Hematopoietic multipotent progenitor cell (in vitro differentiated cells): ENCODE measurements around the gene NFE2L1. TPM values are rescaled to one million over a fixed set of nuclear protein-coding genes. Genes with fewer than 3 reads are reported as not detected.

Experiments used
- DNase-seq, 3 donors: peaks; one replicate each; pipeline ENCODE4 v3.0.0-alpha.2; 2011 to 2015; ENCODE audit warnings: low read depth in 2 of 3, low spot score in 2 of 3
- small RNA-seq: library from RNA; depleted of rRNA; stranded (forward); fragments of <200 nt; gene quantifications from one replicate; pipeline ENCODE3, GENCODE V24; 2012
- total RNA-seq: library from RNA; depleted of rRNA; stranded (reverse); fragments of >200 nt; gene quantifications from one replicate; pipeline ENCODE4 v1.2.3, GENCODE V29; 2012

NFE2L1 gene
- total RNA-seq, 1 donor: 39.0 TPM

DNA sequence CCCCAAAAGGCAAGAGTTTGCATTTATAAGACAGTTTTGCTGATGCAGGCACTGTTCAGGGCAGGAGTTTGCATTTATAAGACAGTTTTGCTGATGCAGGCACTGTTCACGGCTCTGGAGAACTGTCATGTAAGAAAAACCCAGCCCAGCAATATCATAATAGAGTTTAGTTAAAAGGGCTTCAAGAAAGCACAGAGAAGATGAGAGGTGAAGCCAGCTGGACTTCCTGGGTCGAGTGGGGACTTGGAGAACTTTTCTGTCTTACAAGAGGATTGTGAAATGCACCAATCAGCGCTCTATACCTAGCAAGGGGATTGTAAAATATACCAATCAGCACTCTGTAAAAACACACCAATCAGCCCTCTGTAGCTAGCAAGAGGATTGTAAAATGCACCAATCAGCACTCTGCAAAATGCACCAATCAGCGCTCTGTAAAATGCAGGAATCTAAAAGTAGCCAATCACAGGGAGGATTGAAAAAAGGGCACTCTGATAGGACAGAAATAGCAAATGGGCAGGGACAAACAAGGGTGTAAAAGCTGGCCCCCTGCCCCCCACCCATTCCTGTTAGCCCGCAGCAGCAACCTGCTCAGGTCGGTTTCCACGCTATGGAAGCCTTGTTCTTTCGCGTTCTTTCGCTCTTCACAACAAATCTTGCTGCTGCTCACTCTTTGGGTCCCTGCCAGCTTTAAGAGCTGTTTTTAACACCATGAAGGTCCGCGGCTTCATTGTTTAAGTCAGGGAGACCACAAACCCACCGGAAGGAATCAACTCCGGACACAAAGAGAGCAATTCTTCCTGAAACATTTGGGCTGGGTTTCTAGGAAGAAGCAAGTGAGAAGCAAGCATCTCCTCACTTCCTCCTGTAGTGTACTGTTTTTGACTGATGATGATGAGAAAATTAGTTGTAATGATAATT lies 54.9 kb downstream of the NFE2L1 start:
- peak in 2 of 3 donors; percentile 75 to 90 for DNase-seq

DNA sequence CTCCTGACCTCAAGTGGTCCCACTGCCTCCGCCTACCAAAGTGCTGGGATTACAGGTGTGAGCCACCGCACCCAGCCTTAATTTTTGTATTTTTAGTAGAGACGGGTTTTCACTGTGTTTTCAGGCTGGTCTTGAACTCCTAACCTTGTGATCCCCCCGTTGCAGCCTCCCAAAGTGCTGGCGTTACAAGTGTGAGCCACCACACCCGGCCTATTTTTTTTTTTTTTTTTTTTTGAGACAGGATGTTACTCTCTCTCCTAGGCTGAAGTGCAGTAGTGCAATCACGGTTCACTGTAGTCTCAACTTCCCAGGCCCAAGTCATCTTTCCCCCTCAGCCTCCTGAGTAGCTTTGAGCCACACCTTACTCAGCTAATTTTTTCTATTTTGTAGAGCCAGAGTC lies 56.3 kb downstream of the NFE2L1 start:
- no peak for DNase-seq

DNA sequence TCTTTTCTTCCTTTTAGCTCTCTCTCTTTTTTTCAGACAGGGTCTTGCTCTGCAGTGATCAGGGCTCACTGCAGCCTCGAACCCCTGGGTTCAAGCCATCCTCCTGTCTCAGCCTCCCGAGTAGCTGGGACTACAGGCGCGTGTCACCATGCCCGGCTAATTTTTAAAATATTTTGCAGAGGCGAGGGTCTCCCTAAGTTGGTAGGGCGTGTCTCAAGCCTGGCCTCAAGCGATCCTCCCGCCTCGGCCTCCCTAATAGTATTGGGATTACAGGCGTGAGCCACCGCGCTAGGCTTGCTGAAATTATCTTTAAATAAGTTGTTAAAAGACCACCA lies 58.6 kb downstream of the NFE2L1 start:
- DNase-seq: no peak

DNA sequence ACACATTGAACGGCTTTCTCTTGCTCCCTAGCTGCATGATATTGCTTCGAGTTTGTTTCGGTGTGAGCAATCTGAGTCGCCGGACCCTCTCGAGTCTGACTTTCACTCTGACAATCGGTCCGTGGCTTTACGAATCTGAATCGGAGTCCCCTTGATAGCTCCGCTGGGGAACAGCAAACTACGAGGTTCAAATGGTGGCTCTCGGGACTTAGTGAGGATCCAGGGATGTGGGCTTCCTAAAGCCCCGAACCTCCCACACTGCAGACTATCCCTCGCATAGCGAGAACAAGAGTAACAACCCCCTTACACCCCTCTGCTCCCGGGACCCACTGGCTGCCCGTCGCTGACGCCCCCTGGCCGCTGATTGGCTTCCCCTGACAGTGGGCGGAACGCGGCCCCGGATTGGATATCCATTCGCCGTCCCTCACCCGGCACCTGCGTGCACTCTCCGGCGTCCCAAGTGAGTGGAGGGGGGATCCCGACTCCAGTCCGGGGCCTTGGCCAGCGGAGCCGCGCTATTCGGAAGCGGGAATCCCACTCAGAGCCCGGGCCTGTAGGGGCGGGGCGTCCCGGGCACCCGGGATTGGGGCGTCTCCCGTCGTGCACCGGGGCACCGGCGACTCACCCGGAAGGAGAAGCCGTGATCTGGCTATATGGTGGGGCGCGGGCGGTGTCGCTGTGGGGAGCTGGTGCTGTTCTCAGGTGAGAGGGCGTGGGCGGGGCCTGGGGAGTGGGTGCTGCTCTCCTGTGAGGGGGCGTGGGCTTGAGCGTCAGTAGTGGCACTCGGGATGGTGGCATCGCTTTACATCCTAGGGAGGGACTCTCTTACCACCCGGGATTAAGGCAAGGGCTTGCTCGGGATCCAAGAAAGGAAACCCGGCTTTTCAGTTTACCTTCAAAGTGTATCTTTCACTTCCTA lies 59.2 kb downstream of the NFE2L1 start, which contains the start of gene SNX11:
SNX11 (plus strand) TSS at position 630 of the 919 bp plus-strand sequence. CDS start 4,278 bp downstream, outside the sequence.
- DNase-seq: peak; percentile 74 to 85 (median 82)

DNA sequence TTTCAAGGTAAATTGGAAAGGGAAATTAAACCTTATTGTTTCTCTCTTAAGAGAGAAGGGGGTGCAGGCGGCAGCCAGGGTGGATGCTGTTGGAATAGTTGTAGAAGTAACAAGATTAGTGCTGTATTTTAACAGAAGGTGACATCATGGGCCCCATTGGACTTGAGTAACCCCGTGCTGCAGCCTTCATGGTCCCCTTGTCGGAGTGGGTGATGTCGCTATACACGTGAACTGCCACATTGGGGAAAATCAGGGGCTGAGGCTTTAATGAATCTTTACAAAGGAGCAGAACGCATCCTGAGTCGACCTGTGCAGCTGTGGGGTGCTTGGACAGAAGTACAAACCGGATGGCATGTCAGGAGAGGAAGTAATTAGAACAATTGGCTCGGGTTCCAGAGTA lies 62.6 kb downstream of the NFE2L1 start:
- DNase-seq: no peak

Small RNA genes lying within 50 kb of the gene (small RNA-seq; reads per million reads assigned to genes)
- gene AC004477.2 (not detected), gene MIR152 (53.9 reads per million, percentile 96 among the genes with 10 or more reads in this experiment), gene RNU6-1201P (not detected)

Other genes with a start within 250 kb of the NFE2L1 start
- gene OSBPL7, start 226.6 kb upstream of the NFE2L1 start, total RNA-seq: 29.6 TPM
- gene MRPL10, start 216.8 kb upstream of the NFE2L1 start, total RNA-seq: 93.2 TPM
- 0.27 TPM for gene LRRC46, start 216.7 kb upstream of the NFE2L1 start, total RNA-seq
- gene SCRN2, start 207.1 kb upstream of the NFE2L1 start, total RNA-seq: 110 TPM
- gene SP6, start 197.2 kb upstream of the NFE2L1 start, total RNA-seq: 0.27 TPM
- 7.5 TPM for gene SP2, start 152.1 kb upstream of the NFE2L1 start, total RNA-seq
- gene PNPO, start 106.8 kb upstream of the NFE2L1 start, total RNA-seq: 26.7 TPM
- gene PRR15L, start 90.5 kb upstream of the NFE2L1 start, total RNA-seq: not detected
- 102 TPM for gene CDK5RAP3, start 77.2 kb upstream of the NFE2L1 start, total RNA-seq
- gene COPZ2, start 10.6 kb upstream of the NFE2L1 start, total RNA-seq: not detected
- 8.6 TPM for gene CBX1, start 53.1 kb downstream of the NFE2L1 start, total RNA-seq
- 7.3 TPM for gene SNX11, start 59.4 kb downstream of the NFE2L1 start, total RNA-seq